Liver (tissue), 3 donors: ENCODE measurements around the gene FSD1.

ENCODE experiments used
- CTCF ChIP-seq: fragments of 150-350 bp; IDR thresholded peaks from 2 replicates; pipeline ENCODE4 v1.5.1; 2017; ENCODE audit warnings: improper control_type of control experiment, low read depth, low read length; ENCODE audit not compliant: missing input control
- EGR1 ChIP-seq, 2 donors: IDR thresholded peaks; 2 replicates each; pipeline ENCODE4 v1.6.1; 2016 to 2018; ENCODE audit warnings: antibody characterized with exemption in 2 of 2, low read depth in 2 of 2
- FOXA1 ChIP-seq: IDR thresholded peaks from 2 replicates; pipeline ENCODE4 v1.6.1; 2016; ENCODE audit warnings: antibody characterized with exemption
- GABPA ChIP-seq, 2 donors: IDR thresholded peaks in 1 of 2; conservative IDR thresholded peaks in 1 of 2; 2 replicates each; pipeline ENCODE4 v1.6.1; 2016; ENCODE audit warnings: antibody characterized with exemption in 2 of 2, mild to moderate bottlenecking in 1 of 2, moderate library complexity in 1 of 2
- JUND ChIP-seq, 2 donors: IDR thresholded peaks; 2 replicates each; pipeline ENCODE4 v1.6.1; 2016; ENCODE audit warnings: antibody characterized with exemption in 2 of 2
- MAX ChIP-seq: IDR thresholded peaks from 2 replicates; pipeline ENCODE4 v1.6.1; 2016; ENCODE audit warnings: antibody characterized with exemption
- NR2F2 ChIP-seq: IDR thresholded peaks from 2 replicates; pipeline ENCODE4 v1.6.1; 2016; ENCODE audit warnings: antibody characterized with exemption
- RAD21 ChIP-seq, 2 donors: IDR thresholded peaks; 2 replicates each; pipeline ENCODE4 v1.6.1; 2016; ENCODE audit warnings: antibody characterized with exemption in 2 of 2, mild to moderate bottlenecking in 2 of 2
- SP1 ChIP-seq: IDR thresholded peaks from 2 replicates; pipeline ENCODE4 v1.6.1; 2018; ENCODE audit warnings: antibody characterized with exemption, mild to moderate bottlenecking
- TAF1 ChIP-seq: conservative IDR thresholded peaks from 2 replicates; pipeline ENCODE4 v1.6.1; 2016; ENCODE audit warnings: antibody characterized with exemption, mild to moderate bottlenecking
- YY1 ChIP-seq: IDR thresholded peaks from 2 replicates; pipeline ENCODE4 v1.6.1; 2016; ENCODE audit warnings: antibody characterized with exemption, mild to moderate bottlenecking
- ZBTB33 ChIP-seq: IDR thresholded peaks from 2 replicates; pipeline ENCODE4 v1.6.1; 2016; ENCODE audit warnings: antibody characterized with exemption
- TF ChIP-seq, protein P1 (sequence below): IDR thresholded peaks from 2 replicates; pipeline ENCODE4 v1.6.1; 2016; ENCODE audit warnings: antibody characterized with exemption, mild to moderate bottlenecking
- TF ChIP-seq, protein P2 (sequence below): IDR thresholded peaks from 2 replicates; pipeline ENCODE4 v1.6.1; 2016; ENCODE audit warnings: antibody characterized with exemption
- donor health status: healthy.
- donor health status: healthy.

GRCh38 chr19:4346020-4346383, 41.6 kb downstream of the FSD1 start:
- TF ChIP-seq CTCF: no peak
- TF ChIP-seq YY1: no peak
- TF ChIP-seq GABPA (IDR thresholded peaks at IDR 0.05 in 1 of 2, conservative IDR thresholded peaks at IDR 0.05 in 1 of 2): no peak
- no peak for TF ChIP-seq RAD21 (IDR thresholded peaks at IDR 0.05)
- no peak for TF ChIP-seq ZBTB33
- TF ChIP-seq MAX: no peak
- no peak for TF ChIP-seq TAF1
- TF ChIP-seq SP1: no peak
- no peak for TF ChIP-seq JUND (IDR thresholded peaks at IDR 0.05)
- no peak for TF ChIP-seq FOXA1
- no peak for TF ChIP-seq EGR1 (IDR thresholded peaks at IDR 0.05; ENCODE audit: low read depth in 2 of 2)
- TF ChIP-seq, protein P1, sequence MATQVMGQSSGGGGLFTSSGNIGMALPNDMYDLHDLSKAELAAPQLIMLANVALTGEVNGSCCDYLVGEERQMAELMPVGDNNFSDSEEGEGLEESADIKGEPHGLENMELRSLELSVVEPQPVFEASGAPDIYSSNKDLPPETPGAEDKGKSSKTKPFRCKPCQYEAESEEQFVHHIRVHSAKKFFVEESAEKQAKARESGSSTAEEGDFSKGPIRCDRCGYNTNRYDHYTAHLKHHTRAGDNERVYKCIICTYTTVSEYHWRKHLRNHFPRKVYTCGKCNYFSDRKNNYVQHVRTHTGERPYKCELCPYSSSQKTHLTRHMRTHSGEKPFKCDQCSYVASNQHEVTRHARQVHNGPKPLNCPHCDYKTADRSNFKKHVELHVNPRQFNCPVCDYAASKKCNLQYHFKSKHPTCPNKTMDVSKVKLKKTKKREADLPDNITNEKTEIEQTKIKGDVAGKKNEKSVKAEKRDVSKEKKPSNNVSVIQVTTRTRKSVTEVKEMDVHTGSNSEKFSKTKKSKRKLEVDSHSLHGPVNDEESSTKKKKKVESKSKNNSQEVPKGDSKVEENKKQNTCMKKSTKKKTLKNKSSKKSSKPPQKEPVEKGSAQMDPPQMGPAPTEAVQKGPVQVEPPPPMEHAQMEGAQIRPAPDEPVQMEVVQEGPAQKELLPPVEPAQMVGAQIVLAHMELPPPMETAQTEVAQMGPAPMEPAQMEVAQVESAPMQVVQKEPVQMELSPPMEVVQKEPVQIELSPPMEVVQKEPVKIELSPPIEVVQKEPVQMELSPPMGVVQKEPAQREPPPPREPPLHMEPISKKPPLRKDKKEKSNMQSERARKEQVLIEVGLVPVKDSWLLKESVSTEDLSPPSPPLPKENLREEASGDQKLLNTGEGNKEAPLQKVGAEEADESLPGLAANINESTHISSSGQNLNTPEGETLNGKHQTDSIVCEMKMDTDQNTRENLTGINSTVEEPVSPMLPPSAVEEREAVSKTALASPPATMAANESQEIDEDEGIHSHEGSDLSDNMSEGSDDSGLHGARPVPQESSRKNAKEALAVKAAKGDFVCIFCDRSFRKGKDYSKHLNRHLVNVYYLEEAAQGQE: no peak
- TF ChIP-seq, protein P2, sequence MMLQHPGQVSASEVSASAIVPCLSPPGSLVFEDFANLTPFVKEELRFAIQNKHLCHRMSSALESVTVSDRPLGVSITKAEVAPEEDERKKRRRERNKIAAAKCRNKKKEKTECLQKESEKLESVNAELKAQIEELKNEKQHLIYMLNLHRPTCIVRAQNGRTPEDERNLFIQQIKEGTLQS: no peak
- TF ChIP-seq NR2F2: no peak
